Measurements from ENCODE around the gene PTPRE. TPM values are rescaled to one million over a fixed set of nuclear protein-coding genes. Genes with fewer than 3 reads are reported as not detected.

PTPRE gene
- total RNA-seq, 4 donors from 2014 or later = 28.1 to 89.7 (median 54.2) TPM

DNA sequence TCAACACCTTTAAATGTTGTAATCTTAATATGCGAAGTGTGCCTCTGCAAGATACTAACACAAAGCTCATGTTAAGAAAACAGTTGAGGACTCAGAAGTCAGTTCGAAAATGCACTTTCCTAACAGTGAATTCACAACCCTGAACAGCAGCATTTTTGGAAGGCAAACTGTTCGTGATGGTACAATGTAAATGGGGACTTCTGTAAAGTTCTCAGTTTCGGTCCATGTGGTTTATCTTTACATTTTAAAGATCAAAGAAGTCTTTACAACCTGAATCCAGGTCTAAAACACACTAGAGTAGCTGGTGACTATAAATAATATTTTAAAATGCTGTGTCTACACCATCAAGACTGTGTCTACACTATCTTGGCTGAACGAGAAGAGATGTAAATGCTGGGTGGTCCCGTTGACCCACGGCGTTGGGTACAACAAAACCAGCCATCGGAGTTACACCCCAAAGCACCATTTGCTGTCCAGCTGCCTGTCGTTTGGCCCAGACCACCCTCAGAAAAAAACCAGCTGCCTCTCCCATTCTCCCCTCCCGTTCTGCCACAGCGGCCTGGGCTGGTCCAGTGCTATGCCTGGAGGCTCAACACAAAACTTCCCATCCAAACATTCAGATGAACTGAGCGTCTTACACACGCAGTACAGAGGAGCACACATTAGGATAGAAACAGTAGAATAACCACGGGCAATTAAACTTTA lies 176.4 kb downstream of the PTPRE start:
- DNase-seq (ENCODE audit: low spot score) = no peak
- no peak for ATAC-seq (ENCODE audit: low FRiP score)
- TF ChIP-seq, protein P1, sequence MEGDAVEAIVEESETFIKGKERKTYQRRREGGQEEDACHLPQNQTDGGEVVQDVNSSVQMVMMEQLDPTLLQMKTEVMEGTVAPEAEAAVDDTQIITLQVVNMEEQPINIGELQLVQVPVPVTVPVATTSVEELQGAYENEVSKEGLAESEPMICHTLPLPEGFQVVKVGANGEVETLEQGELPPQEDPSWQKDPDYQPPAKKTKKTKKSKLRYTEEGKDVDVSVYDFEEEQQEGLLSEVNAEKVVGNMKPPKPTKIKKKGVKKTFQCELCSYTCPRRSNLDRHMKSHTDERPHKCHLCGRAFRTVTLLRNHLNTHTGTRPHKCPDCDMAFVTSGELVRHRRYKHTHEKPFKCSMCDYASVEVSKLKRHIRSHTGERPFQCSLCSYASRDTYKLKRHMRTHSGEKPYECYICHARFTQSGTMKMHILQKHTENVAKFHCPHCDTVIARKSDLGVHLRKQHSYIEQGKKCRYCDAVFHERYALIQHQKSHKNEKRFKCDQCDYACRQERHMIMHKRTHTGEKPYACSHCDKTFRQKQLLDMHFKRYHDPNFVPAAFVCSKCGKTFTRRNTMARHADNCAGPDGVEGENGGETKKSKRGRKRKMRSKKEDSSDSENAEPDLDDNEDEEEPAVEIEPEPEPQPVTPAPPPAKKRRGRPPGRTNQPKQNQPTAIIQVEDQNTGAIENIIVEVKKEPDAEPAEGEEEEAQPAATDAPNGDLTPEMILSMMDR (IDR thresholded peaks at IDR 0.05) = no peak

DNA sequence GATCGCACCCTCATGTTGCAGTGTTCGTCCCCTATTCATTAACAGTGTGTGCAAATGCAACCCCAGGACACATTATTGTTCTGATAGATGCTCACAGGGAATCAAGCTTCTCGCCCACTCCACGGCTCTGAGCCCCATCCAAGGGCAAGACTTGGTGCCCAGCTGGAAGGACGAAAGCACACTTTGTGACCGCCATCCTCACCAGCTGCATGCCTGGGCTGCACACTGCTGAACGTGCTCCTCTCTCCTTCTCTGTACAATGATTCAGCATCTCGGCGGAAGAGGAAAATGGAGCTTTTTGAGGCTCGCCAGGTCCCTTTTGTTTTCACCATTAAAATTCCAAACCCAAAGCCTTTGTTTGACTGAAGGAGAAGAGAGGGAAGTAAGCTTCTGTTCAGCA lies 177.5 kb downstream of the PTPRE start:
- ATAC-seq (ENCODE audit: low FRiP score) (no peak), DNase-seq (ENCODE audit: low spot score) (no peak)
- TF ChIP-seq, protein P1 (IDR thresholded peaks at IDR 0.05) = no peak

DNA sequence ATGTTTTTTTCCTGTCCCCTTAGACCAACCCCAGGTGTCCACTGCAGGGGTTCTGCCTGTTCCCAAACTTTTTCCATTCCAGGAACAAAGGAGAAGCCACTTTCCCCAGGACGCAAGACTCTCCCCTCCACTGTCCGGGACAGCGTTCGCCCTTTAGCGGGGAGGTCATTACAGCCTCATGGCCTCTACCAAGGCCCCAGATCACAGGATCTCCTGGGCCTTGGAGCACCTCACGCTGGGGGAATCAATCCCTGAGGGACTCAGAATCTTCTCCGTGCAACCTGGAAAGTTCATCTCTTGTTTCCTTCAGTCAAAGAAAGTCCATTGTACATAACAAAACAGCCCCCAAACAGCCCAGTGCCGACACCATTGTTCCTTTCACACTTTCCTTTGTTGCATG lies 178.1 kb downstream of the PTPRE start:
- DNase-seq (ENCODE audit: low spot score) = no peak
- ATAC-seq (ENCODE audit: low FRiP score) = no peak
- TF ChIP-seq, protein P1 (IDR thresholded peaks at IDR 0.05) = no peak

DNA sequence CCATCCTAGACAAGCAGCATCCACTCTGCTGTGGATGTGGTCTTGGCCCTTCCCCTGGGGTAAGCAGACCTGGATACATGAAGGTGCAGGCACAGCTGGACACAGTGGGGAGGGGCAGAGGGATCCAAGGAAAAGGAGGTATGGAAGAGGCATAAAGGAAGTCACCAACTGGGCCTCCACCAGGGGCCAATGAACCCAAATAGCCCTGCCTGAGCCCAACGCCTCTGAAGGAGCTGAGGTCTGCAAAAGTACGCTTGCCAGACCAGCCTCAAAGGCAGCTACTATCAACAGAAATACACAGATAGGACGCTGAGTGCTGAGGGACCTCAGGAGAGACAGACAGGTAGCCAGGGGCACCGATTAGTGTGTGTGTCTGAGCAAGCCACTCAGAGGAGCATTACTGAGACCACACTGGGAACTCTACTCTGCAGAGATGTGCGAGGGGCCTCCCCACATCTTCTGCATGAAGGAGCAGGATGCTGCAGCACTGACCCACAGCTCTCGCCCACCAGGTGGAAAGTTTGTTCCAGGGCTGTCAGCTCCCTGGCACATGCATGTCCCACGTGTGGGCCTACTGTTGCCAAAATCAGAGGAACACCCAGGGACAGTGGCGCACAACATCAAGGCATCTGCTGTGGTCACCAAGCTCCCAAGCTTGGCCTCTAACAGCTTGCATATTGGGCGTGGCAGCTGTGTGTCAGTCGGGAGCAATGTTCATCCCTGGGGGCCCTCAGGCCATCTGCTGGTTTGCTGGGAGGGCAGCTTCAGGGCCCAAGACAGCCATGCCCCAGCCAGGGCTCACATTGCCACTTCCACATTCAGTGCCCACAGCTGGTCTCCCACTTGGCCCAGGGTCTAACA lies 179.3 kb downstream of the PTPRE start:
- DNase-seq (ENCODE audit: low spot score) (no peak), ATAC-seq (ENCODE audit: low FRiP score) (no peak)
- TF ChIP-seq, protein P1 (IDR thresholded peaks at IDR 0.05) = no peak

DNA sequence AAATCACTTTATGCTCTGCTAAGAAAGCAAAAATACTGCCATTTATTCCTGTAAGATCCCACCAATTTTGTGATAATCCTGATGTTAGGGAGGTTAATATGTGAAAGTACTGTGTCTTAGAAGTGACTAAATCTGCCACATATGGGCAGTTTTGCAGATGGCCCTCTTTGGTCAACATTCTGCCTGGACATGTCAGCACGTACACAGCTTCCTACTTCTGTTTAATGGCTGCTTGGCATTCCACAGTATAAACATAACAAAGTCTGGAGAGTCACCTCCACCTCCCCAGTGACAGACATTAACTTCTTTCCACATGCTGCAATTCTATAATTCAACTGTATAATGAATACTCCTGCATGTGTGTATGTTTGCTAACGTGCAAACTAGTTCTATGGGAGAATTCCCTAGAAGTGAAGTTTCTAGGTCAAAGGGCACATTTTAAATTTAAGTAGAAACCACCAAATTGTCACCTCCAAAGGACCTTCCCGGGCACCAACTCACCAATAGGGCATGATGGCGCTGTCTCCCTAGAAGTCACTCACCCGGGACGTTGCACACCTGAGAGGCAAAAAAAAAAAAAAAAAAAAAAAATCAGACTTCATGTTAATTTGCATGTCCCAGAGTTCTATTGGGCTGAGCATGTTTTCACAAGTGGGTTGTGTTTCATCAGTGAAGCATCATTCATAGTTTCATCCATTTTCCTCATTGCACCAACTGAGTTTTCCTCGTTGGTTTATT lies 180.4 kb downstream of the PTPRE start:
- ATAC-seq (ENCODE audit: low FRiP score) (no peak), DNase-seq (ENCODE audit: low spot score) (no peak)
- TF ChIP-seq, protein P1 (IDR thresholded peaks at IDR 0.05) = no peak

DNA sequence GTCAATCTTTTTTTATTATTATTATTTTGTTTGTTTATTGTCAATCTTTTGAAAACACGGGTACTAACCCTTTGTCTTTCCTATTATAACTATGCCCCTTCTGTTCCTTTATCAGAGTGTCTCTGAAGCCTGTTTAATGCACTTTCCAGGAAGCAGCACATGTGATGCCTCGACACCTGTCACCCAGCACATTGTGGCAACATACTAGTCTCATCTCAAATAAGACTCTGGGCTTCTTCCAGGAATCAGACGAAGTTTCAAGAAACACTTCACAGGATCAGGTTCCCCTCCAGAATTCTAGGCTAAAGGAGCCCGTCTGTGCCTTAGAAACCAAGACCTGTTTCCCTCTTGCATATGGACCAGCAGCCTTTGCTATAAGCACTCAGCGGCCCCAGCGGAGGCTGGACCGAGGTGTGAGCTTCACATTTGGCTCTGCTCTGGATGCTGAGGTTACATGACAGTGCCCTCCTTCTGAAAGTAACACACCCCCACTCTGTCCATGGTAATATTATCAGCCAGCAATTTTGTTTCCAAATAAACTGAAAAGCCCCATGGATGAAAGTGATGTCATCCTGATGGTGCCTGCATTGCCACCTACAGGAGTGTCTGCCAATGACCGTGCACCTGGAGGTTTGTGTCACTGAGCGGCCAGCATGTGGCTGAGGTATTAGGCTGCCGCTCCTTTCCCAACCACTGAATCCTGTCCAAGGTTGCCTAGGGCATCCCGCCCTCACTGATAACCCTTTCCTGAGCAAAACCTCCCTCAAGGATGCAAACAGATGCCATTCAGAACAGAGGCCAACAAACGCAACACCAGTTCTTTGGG lies 181.2 kb downstream of the PTPRE start:
- no peak for ATAC-seq (ENCODE audit: low FRiP score)
- TF ChIP-seq, protein P1 (IDR thresholded peaks at IDR 0.05) = no peak
- DNase-seq (ENCODE audit: low spot score) = no peak

Measured in omental fat pad (tissue), 4 donors.